A549 (cell line): Measurements from ENCODE around the gene ANKRD10. TPM values are rescaled to one million over a fixed set of nuclear protein-coding genes. Genes with fewer than 3 reads are reported as not detected.

Experiments used
- ATAC-seq, 2 experiments: fragments of 200-7000 bp in 1 of 2; fragments of >200 bp in 1 of 2; cut with Nextera tagmentation in 1 of 2; cut with Tn5 transposase in 1 of 2; 3 replicates each; pipeline versions ENCODE4 v1.8.0 to v1.9.1; 2018 to 2020; ENCODE audit warnings: mild to moderate bottlenecking in 1 of 2, moderate library complexity in 1 of 2
- CTCF ChIA-PET: fragments of 300-600 bp; sonication (Branson Sonifier 250); formaldehyde crosslinking; extraction: SDS; loops from one replicate; lab custom pipeline; 2021; ENCODE audit warnings: antibody characterized with exemption, inconsistent platforms; lab: Yijun Ruan, JAX
- POLR2A ChIA-PET: fragments of 350-600 bp; formaldehyde crosslinking; extraction: SDS; loops from one replicate; lab custom pipeline; 2021; ENCODE audit warnings: antibody characterized with exemption, inconsistent platforms; lab: Yijun Ruan, JAX
- DNase-seq, 2 experiments: peaks; one replicate each; pipeline versions ENCODE4 v3.0.0 to v3.0.0-alpha.2; 2011 to 2016; ENCODE audit warnings: low read depth in 1 of 2, low spot score in 1 of 2
- FAIRE-seq: peaks from 2 replicates; lab custom pipeline; 2011; peaks lifted over from hg19 to GRCh38; lab: Jason Lieb, UNC
- H3K27ac ChIP-seq, 2 experiments: fragments of >200 bp; sonication (Bioruptor Twin); formaldehyde crosslinking; 3 replicates each; pipeline ENCODE4 v1.5.1; 2016 to 2017
- H3K4me1 ChIP-seq: fragments of >200 bp; sonication (Bioruptor Twin); formaldehyde crosslinking; 3 replicates; pipeline ENCODE4 v1.6.1; 2016
- H3K4me2 ChIP-seq: fragments of >200 bp; sonication (Bioruptor Twin); formaldehyde crosslinking; 3 replicates; pipeline ENCODE4 v1.6.1; 2016
- H3K4me3 ChIP-seq: fragments of >200 bp; sonication (Bioruptor Twin); formaldehyde crosslinking; 3 replicates; pipeline ENCODE4 v1.5.1; 2016
- H3K9me3 ChIP-seq: fragments of >200 bp; sonication (Bioruptor Twin); formaldehyde crosslinking; 3 replicates; pipeline ENCODE4 v1.6.1; 2016
- CBX2 ChIP-seq: fragments of 200-600 bp; sonication (generic); IDR thresholded peaks from 2 replicates; pipeline ENCODE4 v1.6.1; 2016; ENCODE audit warnings: low read depth, mild to moderate bottlenecking, borderline replicate concordance
- EP300 ChIP-seq, 2 experiments: fragments of >200 bp; sonication (Bioruptor Twin); formaldehyde crosslinking; IDR thresholded peaks; 2 replicates in 1 of 2; 3 replicates in 1 of 2; pipeline ENCODE4 v1.6.1; 2016 to 2017
- FOXS1 ChIP-seq: fragments of 250-450 bp; sonication (Bioruptor Pico); IDR thresholded peaks from 2 replicates; pipeline ENCODE4 v1.5.0; 2020; ENCODE audit warnings: mild to moderate bottlenecking, moderate library complexity
- HEYL ChIP-seq: fragments of 250-450 bp; sonication (Bioruptor Pico); IDR thresholded peaks from 2 replicates; pipeline ENCODE4 v1.8.0; 2021; ENCODE audit warnings: mild to moderate bottlenecking, moderate library complexity
- HOXA7 ChIP-seq: fragments of 250-450 bp; sonication (Bioruptor Pico); IDR thresholded peaks from 2 replicates; pipeline ENCODE4 v1.5.0; 2020; ENCODE audit warnings: mild to moderate bottlenecking, moderate library complexity
- JUNB ChIP-seq: fragments of >200 bp; sonication (Bioruptor Twin); formaldehyde crosslinking; IDR thresholded peaks from 2 replicates; pipeline ENCODE4 v1.6.1; 2016
- KDM5A ChIP-seq: fragments of 200-600 bp; sonication (generic); IDR thresholded peaks from 2 replicates; pipeline ENCODE4 v1.6.1; 2016; ENCODE audit warnings: antibody characterized with exemption, mild to moderate bottlenecking
- MAFK ChIP-seq: fragments of 450-650 bp; IDR thresholded peaks from 2 replicates; pipeline ENCODE4 v1.6.1; 2014; ENCODE audit not compliant: partially characterized antibody
- NFE2L2 ChIP-seq: fragments of 150-350 bp; conservative IDR thresholded peaks from 2 replicates; pipeline ENCODE4 v1.6.1; 2014; ENCODE audit warnings: low read length
- SMC3 ChIP-seq: fragments of >200 bp; sonication (Bioruptor Twin); formaldehyde crosslinking; IDR thresholded peaks from 3 replicates; pipeline ENCODE4 v1.6.1; 2018; ENCODE audit warnings: inconsistent platforms
- SREBF2 ChIP-seq: fragments of 450-650 bp; IDR thresholded peaks from 2 replicates; pipeline ENCODE4 v1.6.1; 2014; ENCODE audit warnings: mild to moderate bottlenecking, moderate library complexity
- ZFP36 ChIP-seq: fragments of 450-650 bp; IDR thresholded peaks from 2 replicates; pipeline ENCODE4 v1.6.1; 2014; ENCODE audit warnings: borderline replicate concordance; ENCODE audit not compliant: partially characterized antibody
- ZNF302 ChIP-seq: fragments of 250-450 bp; sonication (Bioruptor Pico); IDR thresholded peaks from 2 replicates; pipeline ENCODE4 v1.9.0; 2021; ENCODE audit warnings: inconsistent platforms, mild to moderate bottlenecking, moderate library complexity
- WGBS: methylation state at CpG from one replicate; pipeline ENCODE4 v1.1.6; 2017; ENCODE audit errors: missing lambda C conversion rate; 5-methylcytosine and 5-hydroxymethylcytosine counted together
- polyA plus RNA-seq, 4 experiments: library from polyadenylated mRNA; depleted of rRNA in 3 of 4; stranded (reverse); fragments of >200 nt; fragmentation: RNase III in 1 of 4; extraction: RNeasy Plus Mini Kit Qiagen cat#74134 plus additional on column Dnase treatment in 1 of 4; gene quantifications; 2 replicates in 3 of 4; 3 replicates in 1 of 4; pipeline ENCODE4 v1.2.3, GENCODE V29; 2011 to 2017
- TF ChIP-seq, protein P1 (sequence below): fragments of >200 bp; sonication (Bioruptor Twin); formaldehyde crosslinking; IDR thresholded peaks from 3 replicates; pipeline ENCODE4 v1.6.1; 2016
- TF ChIP-seq, protein P2 (sequence below): fragments of >200 bp; sonication (Bioruptor Twin); formaldehyde crosslinking; IDR thresholded peaks from 2 replicates; pipeline ENCODE4 v1.6.1; 2016
- TF ChIP-seq, protein P3 (sequence below): fragments of 200-600 bp; sonication (generic); IDR thresholded peaks from 2 replicates; pipeline ENCODE4 v1.6.1; 2016; ENCODE audit warnings: antibody characterized with exemption, mild to moderate bottlenecking, moderate library complexity
- TF ChIP-seq, protein P4 (sequence below): fragments of 250-450 bp; sonication (Bioruptor Pico); IDR thresholded peaks from 2 replicates; pipeline ENCODE4 v1.5.0; 2020; ENCODE audit warnings: low read depth, mild to moderate bottlenecking, moderate library complexity
- TF ChIP-seq, protein P5 (sequence below): fragments of >200 bp; sonication (Bioruptor Twin); formaldehyde crosslinking; IDR thresholded peaks from 3 replicates; pipeline ENCODE4 v1.5.1; 2016

Gene ANKRD10
- polyA plus RNA-seq, 2 of the 4 experiments (the other 2 are of a cell fraction): 32.1 to 66.0 TPM

DNA sequence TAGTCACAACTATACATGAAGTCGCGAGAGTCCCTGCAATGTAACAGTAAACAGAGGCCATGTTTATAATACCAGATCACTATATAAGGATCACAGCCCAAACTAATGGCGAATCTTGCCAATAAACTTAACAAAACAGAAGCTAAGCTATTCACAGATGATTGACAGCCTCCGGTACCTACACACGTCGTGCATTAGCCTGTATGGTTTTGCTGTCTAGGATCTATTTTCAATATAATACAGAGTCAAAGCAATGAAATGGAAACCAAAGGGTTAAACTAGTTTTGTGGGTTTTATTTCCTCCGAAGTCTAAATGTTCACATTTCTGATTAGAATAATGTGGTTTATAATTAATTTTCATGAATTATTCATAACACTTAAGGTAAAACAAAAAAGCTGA lies 10.1 kb downstream of the ANKRD10 start:
- Histone ChIP-seq H3K4me3 (no peak overlapping the region), H3K4me2 (no peak overlapping the region), H3K9me3 (no peaks in the 10 kb centered on the region), H3K4me1 (peaks cover 26% of the 10 kb centered on the region), H3K27ac (no peak overlapping the region)
- WGBS: 81% methylated on average over 7 of the region's 7 CpGs
- POLR2A ChIA-PET: interaction anchor here (0.9 to 1.3 kb wide), 2 partner anchors 9 to 11 kb away, joined by 4 to 5 read pairs; no protein-coding TSS in a partner anchor
- FAIRE-seq: no peak
- DNase-seq: no peak
- ATAC-seq: no peak
- CTCF ChIA-PET: interaction anchor here (1.7 to 2.5 kb wide), 2 partner anchors 10 to 12 kb away, joined by 4 to 11 read pairs; partner anchors contain the start of gene ANKRD10
- no peak for TF ChIP-seq HOXA7
- TF ChIP-seq, protein P1, sequence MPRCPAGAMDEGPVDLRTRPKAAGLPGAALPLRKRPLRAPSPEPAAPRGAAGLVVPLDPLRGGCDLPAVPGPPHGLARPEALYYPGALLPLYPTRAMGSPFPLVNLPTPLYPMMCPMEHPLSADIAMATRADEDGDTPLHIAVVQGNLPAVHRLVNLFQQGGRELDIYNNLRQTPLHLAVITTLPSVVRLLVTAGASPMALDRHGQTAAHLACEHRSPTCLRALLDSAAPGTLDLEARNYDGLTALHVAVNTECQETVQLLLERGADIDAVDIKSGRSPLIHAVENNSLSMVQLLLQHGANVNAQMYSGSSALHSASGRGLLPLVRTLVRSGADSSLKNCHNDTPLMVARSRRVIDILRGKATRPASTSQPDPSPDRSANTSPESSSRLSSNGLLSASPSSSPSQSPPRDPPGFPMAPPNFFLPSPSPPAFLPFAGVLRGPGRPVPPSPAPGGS: no peak
- no peak for TF ChIP-seq HEYL
- TF ChIP-seq SREBF2: no peak
- TF ChIP-seq ZFP36: no peak
- TF ChIP-seq, protein P2, sequence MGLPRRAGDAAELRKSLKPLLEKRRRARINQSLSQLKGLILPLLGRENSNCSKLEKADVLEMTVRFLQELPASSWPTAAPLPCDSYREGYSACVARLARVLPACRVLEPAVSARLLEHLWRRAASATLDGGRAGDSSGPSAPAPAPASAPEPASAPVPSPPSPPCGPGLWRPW: no peak
- no peak for TF ChIP-seq MAFK
- TF ChIP-seq CBX2: no peak
- no peak for TF ChIP-seq EP300 (IDR thresholded peaks at IDR 0.05)
- TF ChIP-seq SMC3: no peak
- no peak for TF ChIP-seq FOXS1 (CRISPR knock-in tag)
- TF ChIP-seq, protein P3, sequence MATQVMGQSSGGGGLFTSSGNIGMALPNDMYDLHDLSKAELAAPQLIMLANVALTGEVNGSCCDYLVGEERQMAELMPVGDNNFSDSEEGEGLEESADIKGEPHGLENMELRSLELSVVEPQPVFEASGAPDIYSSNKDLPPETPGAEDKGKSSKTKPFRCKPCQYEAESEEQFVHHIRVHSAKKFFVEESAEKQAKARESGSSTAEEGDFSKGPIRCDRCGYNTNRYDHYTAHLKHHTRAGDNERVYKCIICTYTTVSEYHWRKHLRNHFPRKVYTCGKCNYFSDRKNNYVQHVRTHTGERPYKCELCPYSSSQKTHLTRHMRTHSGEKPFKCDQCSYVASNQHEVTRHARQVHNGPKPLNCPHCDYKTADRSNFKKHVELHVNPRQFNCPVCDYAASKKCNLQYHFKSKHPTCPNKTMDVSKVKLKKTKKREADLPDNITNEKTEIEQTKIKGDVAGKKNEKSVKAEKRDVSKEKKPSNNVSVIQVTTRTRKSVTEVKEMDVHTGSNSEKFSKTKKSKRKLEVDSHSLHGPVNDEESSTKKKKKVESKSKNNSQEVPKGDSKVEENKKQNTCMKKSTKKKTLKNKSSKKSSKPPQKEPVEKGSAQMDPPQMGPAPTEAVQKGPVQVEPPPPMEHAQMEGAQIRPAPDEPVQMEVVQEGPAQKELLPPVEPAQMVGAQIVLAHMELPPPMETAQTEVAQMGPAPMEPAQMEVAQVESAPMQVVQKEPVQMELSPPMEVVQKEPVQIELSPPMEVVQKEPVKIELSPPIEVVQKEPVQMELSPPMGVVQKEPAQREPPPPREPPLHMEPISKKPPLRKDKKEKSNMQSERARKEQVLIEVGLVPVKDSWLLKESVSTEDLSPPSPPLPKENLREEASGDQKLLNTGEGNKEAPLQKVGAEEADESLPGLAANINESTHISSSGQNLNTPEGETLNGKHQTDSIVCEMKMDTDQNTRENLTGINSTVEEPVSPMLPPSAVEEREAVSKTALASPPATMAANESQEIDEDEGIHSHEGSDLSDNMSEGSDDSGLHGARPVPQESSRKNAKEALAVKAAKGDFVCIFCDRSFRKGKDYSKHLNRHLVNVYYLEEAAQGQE: no peak
- no peak for TF ChIP-seq JUNB

DNA sequence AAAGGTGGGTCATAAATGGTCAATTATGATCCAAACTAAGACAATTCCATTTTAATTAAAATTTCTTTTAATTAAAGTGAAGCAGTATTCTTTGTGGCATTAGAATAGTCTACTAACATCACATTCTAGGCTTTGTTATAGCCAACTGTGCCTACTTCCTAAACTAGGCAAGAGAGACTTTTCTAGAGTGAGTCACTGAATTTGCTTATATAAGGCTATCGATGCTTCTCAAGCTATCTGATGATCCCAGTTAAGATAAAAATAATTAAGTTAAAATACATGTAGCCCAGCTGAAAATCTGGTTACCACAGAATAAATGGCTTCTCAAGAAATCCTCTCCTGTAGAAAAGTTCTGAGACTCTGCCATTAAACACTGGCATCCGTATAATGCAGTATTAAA lies 12.5 kb downstream of the ANKRD10 start:
- no peak overlapping the region for H3K4me2 ChIP-seq
- no peak for DNase-seq
- no peak overlapping the region for H3K27ac ChIP-seq
- TF ChIP-seq NFE2L2: no peak
- TF ChIP-seq, protein P4, sequence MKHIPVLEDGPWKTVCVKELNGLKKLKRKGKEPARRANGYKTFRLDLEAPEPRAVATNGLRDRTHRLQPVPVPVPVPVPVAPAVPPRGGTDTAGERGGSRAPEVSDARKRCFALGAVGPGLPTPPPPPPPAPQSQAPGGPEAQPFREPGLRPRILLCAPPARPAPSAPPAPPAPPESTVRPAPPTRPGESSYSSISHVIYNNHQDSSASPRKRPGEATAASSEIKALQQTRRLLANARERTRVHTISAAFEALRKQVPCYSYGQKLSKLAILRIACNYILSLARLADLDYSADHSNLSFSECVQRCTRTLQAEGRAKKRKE (CRISPR knock-in tag): no peak
- no peak for TF ChIP-seq ZFP36
- TF ChIP-seq KDM5A: no peak
- no peak for TF ChIP-seq ZNF302 (CRISPR knock-in tag)
- TF ChIP-seq CBX2: no peak
- TF ChIP-seq, protein P5, sequence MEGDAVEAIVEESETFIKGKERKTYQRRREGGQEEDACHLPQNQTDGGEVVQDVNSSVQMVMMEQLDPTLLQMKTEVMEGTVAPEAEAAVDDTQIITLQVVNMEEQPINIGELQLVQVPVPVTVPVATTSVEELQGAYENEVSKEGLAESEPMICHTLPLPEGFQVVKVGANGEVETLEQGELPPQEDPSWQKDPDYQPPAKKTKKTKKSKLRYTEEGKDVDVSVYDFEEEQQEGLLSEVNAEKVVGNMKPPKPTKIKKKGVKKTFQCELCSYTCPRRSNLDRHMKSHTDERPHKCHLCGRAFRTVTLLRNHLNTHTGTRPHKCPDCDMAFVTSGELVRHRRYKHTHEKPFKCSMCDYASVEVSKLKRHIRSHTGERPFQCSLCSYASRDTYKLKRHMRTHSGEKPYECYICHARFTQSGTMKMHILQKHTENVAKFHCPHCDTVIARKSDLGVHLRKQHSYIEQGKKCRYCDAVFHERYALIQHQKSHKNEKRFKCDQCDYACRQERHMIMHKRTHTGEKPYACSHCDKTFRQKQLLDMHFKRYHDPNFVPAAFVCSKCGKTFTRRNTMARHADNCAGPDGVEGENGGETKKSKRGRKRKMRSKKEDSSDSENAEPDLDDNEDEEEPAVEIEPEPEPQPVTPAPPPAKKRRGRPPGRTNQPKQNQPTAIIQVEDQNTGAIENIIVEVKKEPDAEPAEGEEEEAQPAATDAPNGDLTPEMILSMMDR: no peak
- H3K4me1 ChIP-seq: peaks cover 3% of the 10 kb centered on the region; the same call in 2 of the 3 replicates
- no peak for FAIRE-seq
- no peak for ATAC-seq
- WGBS: 79% methylated on average over 2 of the region's 2 CpGs
- H3K9me3 ChIP-seq: no peaks in the 10 kb centered on the region
- ChIA-PET CTCF (no interaction called here), POLR2A (no interaction called here)
- no peak overlapping the region for H3K4me3 ChIP-seq
